ENCODE measurements around the gene SOX6.

- TF ChIP-seq CTCF (IDR thresholded peaks at IDR 0.05) (no peak), POLR2A (IDR thresholded peaks at IDR 0.05) (no peak)
Observed at GRCh38 chr11:16289541-16289940, 66.8 kb downstream of the SOX6 start.

All from right lobe of liver (tissue), 4 donors.